Thyroid gland (tissue), 4 donors: ENCODE data around the gene IFT88.

Experiments used
- CTCF ChIP-seq, 6 experiments: fragments of 200-600 bp in 3 of 6; fragments of 450-650 bp in 3 of 6; sonication (generic) in 3 of 6; IDR thresholded peaks; one replicate each; pipeline ENCODE4 v1.5.1; 2016 to 2019; ENCODE audit warnings: antibody characterized with exemption in 6 of 6, mild to moderate bottlenecking in 2 of 6, inconsistent platforms in 1 of 6, moderate library complexity in 1 of 6
- POLR2A ChIP-seq, 2 donors: fragments of 450-650 bp; IDR thresholded peaks; one replicate each; pipeline ENCODE4 v1.6.1; 2017; ENCODE audit warnings: antibody characterized with exemption in 2 of 2, mild to moderate bottlenecking in 2 of 2, moderate library complexity in 1 of 2

DNA sequence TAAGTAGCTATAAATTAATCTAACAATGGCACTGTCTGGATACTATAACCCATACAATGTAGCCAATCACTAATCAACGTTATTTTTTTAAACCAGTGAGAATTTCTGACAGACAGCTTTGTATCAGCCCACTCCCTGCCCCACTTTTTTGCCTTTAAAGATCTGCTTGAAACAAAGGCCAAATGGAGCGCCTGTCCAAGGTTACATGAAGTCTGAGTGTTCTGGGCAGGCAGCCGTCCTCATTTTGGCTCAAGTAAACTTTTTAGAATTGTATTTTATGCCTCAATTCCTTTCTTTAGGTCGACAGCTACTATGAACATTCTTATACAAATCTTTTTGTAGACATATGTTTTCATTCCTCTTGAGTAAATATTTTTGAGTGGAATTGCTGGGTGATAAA lies 6.2 kb downstream of the IFT88 start:
- TF ChIP-seq CTCF (IDR thresholded peaks at IDR 0.05) (no peak), POLR2A (IDR thresholded peaks at IDR 0.05) (no peak)
